ENCODE data around the gene MRPL34.

DNA sequence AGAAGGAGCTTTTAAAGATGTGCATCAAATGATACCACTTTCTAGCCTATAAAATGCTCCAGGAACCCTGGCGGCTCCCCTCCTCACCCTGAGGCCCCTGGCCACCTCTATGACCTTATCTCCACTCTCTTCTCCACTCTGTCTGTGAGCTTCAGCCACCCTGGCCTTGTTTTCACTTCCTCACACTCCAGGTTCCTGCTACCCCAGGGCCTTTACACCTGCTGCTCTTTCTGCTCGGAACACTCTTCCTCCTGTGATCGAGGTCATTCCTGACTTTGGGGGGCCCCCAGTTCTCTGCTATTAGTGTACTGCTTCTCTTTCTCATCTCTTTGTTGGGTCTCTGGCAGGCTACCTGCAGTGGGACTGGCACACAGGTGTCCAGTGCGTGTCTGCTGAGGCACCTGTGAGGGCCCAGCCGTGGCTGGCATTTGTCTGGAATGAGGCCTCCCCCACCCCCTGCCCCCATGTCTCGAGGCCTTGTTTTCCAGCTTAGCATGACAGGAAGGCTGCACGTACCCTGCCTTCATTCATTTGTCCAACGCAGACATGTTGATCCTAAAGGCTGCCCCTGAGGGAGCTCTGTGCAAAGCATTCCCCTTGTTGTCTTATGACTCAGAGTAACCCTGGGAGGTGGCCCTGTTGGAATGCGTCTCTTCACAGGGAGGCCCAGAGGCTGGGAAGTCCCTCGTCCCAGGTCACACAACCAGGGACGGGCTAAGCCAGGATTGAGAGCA lies 6.0 kb downstream of the MRPL34 start:
- TF ChIP-seq, protein P1, sequence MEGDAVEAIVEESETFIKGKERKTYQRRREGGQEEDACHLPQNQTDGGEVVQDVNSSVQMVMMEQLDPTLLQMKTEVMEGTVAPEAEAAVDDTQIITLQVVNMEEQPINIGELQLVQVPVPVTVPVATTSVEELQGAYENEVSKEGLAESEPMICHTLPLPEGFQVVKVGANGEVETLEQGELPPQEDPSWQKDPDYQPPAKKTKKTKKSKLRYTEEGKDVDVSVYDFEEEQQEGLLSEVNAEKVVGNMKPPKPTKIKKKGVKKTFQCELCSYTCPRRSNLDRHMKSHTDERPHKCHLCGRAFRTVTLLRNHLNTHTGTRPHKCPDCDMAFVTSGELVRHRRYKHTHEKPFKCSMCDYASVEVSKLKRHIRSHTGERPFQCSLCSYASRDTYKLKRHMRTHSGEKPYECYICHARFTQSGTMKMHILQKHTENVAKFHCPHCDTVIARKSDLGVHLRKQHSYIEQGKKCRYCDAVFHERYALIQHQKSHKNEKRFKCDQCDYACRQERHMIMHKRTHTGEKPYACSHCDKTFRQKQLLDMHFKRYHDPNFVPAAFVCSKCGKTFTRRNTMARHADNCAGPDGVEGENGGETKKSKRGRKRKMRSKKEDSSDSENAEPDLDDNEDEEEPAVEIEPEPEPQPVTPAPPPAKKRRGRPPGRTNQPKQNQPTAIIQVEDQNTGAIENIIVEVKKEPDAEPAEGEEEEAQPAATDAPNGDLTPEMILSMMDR (IDR thresholded peaks at IDR 0.05; ENCODE audit: insufficient read depth, low read length), result no peak
- no peak for TF ChIP-seq POLR2AphosphoS5 (IDR thresholded peaks at IDR 0.05; ENCODE audit: low read depth)
- TF ChIP-seq GABPA (IDR thresholded peaks at IDR 0.05; ENCODE audit: low read depth), result no peak
